Endothelial cell of hepatic sinusoid (primary cell): ENCODE results near the gene ROR1.

Experiments
- in situ Hi-C: cut with HindIII; loops from 2 replicates; pipeline ENCODE4 v1.10.0; 2017; ENCODE audit warnings: low sequenced_read_pairs

The ROR1 gene

DNA sequence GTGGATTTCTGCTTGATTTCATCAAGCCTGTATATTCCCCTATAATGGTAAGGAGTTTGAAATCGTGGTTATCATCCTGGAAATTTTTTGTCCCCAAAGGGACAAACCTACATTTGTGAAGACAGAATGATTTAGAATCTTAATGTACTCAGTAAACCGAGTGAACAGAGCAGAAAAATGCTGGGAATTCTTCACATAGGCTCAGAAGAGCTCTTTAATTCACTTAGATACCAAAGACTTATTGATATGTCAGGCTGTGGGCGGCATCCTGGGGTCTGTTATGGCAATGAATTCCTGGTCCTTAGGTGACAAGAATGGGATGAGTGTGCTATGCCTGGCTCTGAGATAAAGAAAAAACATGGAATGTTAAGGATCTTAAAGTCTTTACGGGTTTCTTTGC lies 74.9 kb downstream of the ROR1 start:
- in situ Hi-C loops, result no loop called here

- in situ Hi-C loops, result no loop called here
These were observed 75.3 kb downstream of the ROR1 start for GRCh38 chr1:63849149-63849548.

- in situ Hi-C loops, result no loop called here
These were observed 80.3 kb downstream of the ROR1 start for GRCh38 chr1:63854091-63854490.

- in situ Hi-C loops, result loop anchor here (5.0 kb wide), 1 partner anchor 39 kb away; no protein-coding TSS in a partner anchor
These were observed 82.1 kb downstream of the ROR1 start for GRCh38 chr1:63855942-63856341.

- in situ Hi-C loops, result loop anchor here (5.0 kb wide), 1 partner anchor 40 kb away; no protein-coding TSS in a partner anchor
These were observed 83.1 kb downstream of the ROR1 start for GRCh38 chr1:63856924-63857323.

DNA sequence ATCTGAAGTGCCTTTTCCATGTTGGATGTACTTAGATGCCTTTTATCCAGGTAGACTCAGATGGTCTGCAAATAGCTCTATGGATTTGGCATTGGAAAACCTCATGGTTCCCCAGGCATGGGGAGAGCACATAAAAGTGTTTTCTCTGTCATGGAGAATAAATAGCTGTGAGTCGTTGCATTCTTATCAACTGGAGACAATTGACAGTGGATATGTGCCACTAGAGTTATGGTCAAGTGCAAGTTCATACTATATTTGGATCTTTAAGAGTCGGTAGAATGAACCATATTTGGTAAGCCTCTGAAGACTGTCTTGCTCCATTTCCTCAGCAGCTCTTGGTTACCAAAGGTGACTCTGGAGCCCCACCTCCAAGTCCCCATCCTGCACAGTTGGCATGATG lies 83.7 kb downstream of the ROR1 start:
- in situ Hi-C loops, result loop anchor here (5.0 kb wide), 1 partner anchor 40 kb away; no protein-coding TSS in a partner anchor

GRCh38 chr1:63858153-63858552 lies 84.3 kb downstream of the ROR1 start:
- in situ Hi-C loops, result loop anchor here (5.0 kb wide), 1 partner anchor 41 kb away; no protein-coding TSS in a partner anchor

GRCh38 chr1:63859480-63860275 lies 85.9 kb downstream of the ROR1 start:
- in situ Hi-C loops, result loop anchor here (5.0 kb wide), 1 partner anchor 42 kb away; no protein-coding TSS in a partner anchor

- in situ Hi-C loops, result no loop called here
These were observed 87.4 kb downstream of the ROR1 start for GRCh38 chr1:63861052-63861691.

DNA sequence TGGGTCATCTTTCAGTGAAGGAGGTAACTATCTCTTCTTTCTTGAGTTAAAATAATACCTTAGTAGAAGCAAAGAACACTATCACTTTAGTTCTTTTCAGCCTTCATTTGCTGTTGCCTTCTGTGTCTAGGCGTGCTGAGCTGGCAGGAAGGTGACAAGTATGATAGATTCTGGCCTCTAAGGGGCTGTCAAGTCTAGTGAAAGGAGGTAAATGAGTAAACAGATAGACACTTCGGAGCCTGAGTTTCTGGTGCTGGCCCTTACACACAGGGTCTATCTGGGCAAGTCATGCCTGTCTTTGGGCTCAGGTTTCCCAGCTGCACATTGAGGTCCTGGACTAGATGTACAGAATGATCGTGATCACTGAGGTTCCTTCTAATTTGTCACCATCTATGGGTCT lies 89.3 kb downstream of the ROR1 start:
- in situ Hi-C loops, result no loop called here

DNA sequence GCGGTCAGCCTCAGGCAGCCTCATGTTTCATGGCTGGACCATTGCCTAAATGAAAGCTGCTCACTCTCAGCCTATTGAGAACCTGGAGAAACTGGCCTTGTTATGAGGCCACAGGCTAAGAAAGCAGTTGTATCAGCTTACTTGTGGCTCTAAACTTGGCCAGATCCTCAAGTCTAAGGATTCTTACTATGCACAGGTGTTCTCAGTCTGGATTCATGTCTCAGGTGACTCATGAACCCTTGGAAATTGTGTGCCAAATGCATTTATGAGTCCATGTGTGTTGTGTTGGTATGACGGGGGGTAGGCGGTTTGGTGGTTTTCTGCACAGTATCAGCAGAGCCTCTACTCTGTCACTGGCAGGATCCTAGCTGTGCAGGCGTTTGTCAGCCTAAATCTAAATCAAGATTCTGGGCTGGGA lies 90.4 kb downstream of the ROR1 start:
- in situ Hi-C loops, result no loop called here

DNA sequence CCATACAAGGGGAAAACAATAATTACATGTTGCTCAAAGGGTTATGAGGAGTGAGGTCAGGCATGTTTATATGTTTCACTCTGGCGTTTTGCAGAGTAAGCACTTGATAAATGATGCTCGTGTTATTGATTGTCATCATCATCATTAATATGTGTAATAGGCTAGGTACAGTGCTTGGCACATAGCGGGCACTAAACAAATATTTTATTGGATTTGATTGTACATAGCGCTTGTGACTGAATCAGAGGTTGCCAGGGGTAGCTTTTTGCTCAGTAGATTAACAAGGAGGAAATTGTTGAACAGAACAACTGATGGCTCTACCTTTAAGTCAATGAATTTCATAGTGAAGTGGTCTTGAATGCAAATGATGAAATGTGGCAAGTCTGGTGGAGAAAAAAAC lies 91.7 kb downstream of the ROR1 start:
- in situ Hi-C loops, result no loop called here

DNA sequence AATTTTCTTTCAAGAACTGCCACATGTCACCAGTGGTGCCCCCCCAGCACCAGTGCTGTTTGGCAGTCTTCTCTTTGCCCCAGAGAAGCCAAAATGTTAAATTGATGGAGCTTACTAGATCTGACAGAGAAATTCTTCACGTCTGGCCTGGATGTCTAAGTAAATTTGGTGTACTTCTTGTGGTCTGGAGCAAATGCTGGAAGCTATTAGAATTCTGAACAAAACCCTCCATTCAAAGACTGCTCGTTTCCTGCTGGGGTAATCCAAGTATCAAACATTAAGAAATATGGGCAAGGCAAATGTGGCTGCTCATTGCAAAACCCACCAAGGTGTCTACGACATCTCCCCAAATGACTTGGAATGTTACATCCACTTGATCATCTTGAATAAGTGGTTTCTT lies 92.3 kb downstream of the ROR1 start:
- in situ Hi-C loops, result no loop called here

GRCh38 chr1:63867429-63868176 lies 93.8 kb downstream of the ROR1 start:
- in situ Hi-C loops, result no loop called here

- in situ Hi-C loops, result no loop called here
These were observed 94.5 kb downstream of the ROR1 start for GRCh38 chr1:63868268-63868781.

DNA sequence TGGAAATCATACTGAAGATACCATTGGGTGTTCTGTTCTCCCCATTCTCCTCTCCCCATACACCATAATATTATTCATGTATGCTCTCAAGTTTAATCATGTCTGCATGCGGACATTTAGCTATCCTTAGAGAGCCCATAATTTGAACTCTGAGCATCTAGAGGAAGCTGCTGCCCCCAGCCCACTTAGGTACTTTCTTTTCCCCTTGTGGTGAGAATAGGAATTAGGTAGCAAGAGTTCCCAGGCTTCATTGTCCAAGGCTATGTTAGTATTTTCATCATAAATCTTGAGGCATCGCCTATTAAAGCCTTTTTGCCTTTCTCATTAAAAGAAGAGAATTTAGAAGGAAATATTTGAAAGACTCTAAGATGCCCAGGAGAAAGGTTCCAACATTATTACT lies 96.3 kb downstream of the ROR1 start:
- in situ Hi-C loops, result no loop called here

DNA sequence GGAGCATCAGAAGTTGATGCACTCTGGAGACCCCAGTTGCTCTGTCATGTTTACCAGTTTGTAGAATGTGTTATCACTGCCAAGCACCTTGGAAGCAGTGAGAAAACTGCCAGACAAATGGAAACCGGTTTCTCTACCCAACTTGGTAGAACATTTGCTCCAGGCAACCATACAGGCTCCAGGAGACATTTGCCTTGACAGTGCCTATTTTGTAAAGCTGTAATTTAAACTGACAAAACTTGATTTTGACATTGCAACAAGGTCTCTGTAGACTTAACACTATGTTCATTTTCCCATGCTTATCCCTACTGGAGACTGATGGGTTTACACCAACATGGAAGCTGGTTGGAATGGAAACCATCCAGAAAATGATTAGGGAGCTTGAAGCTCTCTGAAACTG lies 97.6 kb downstream of the ROR1 start:
- in situ Hi-C loops, result no loop called here

GRCh38 chr1:63873751-63874150 lies 99.9 kb downstream of the ROR1 start:
- in situ Hi-C loops, result no loop called here

GRCh38 chr1:63874278-63874880 lies 100.6 kb downstream of the ROR1 start:
- in situ Hi-C loops, result no loop called here

GRCh38 chr1:63875636-63876035 lies 101.8 kb downstream of the ROR1 start:
- in situ Hi-C loops, result no loop called here
